Endothelial cell (in vitro differentiated cells): ENCODE data around the gene SERPINE2. TPM values are rescaled to one million over a fixed set of nuclear protein-coding genes. Genes with fewer than 3 reads are reported as not detected.

Experiments used
- DNase-seq: peaks from one replicate; pipeline ENCODE4 v3.0.0; 2021; ENCODE audit warnings: low spot score
- H3K27ac Mint-ChIP-seq: one replicate; pipeline ENCODE4 v1.8.0; 2021; ENCODE audit warnings: mixed read lengths, inconsistent platforms; ENCODE audit not compliant: unreplicated experiment
- H3K27me3 Mint-ChIP-seq: one replicate; pipeline ENCODE4 v1.8.0; 2021; ENCODE audit warnings: mild to moderate bottlenecking, moderate library complexity, mixed read lengths, inconsistent platforms; ENCODE audit not compliant: unreplicated experiment
- H3K36me3 Mint-ChIP-seq: one replicate; pipeline ENCODE4 v1.8.0; 2021; ENCODE audit warnings: mild to moderate bottlenecking, low read depth, mixed read lengths, inconsistent platforms; ENCODE audit not compliant: unreplicated experiment
- H3K4me1 Mint-ChIP-seq: one replicate; pipeline ENCODE4 v1.8.0; 2021; ENCODE audit warnings: mild to moderate bottlenecking, mixed read lengths, inconsistent platforms; ENCODE audit not compliant: unreplicated experiment
- H3K4me3 Mint-ChIP-seq: one replicate; pipeline ENCODE4 v1.8.0; 2021; ENCODE audit warnings: mild to moderate bottlenecking, mixed read lengths, inconsistent platforms; ENCODE audit not compliant: unreplicated experiment
- H3K9me3 Mint-ChIP-seq: one replicate; pipeline ENCODE4 v1.8.0; 2021; ENCODE audit warnings: mixed read lengths, inconsistent platforms; ENCODE audit not compliant: unreplicated experiment
- CTCF ChIP-seq: fragments of 200-600 bp; sonication (generic); IDR thresholded peaks from one replicate; pipeline ENCODE4 v1.5.0; 2021; ENCODE audit warnings: antibody characterized with exemption; ENCODE audit not compliant: unreplicated experiment
- total RNA-seq: library from RNA; stranded (reverse); fragmentation: NEBNext Ultra II Directional; extraction: Animal tissue kit (Norgen Biotek cat#: 25700); gene quantifications from one replicate; pipeline ENCODE4 v1.2.1, GENCODE V29; 2021; ENCODE audit not compliant: unreplicated experiment

Gene SERPINE2
- total RNA-seq, 1 donor from 2014 or later = 40.4 TPM

DNA sequence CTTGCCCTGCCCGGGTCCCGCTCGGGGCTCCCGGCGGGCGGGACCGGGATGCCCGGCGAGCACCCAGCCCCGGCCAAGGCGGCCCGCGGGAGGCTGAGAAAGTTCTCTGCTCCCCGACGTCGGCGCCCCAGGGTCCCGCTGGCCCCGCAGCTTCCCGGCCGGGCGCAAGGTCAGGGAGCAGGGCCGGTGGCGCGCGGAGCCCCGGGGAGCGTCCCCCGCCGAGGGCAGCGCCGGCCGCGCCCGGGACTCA, 331 bp downstream of the SERPINE2 start:
- peaks cover 11% of the 10 kb centered on the region for H3K4me1 Mint-ChIP-seq
- no peaks in the 10 kb centered on the region for H3K36me3 Mint-ChIP-seq
- no peak overlapping the region for H3K4me3 Mint-ChIP-seq
- H3K27ac Mint-ChIP-seq = no peak overlapping the region
- TF ChIP-seq CTCF = no peak
- DNase-seq = no peak
- H3K27me3 Mint-ChIP-seq = peaks cover 13% of the 10 kb centered on the region
- no peaks in the 10 kb centered on the region for H3K9me3 Mint-ChIP-seq

- H3K27me3 Mint-ChIP-seq = peaks cover 12% of the 10 kb centered on the region
- H3K4me1 Mint-ChIP-seq = peaks cover 11% of the 10 kb centered on the region
- no peak for TF ChIP-seq CTCF
- H3K36me3 Mint-ChIP-seq = no peaks in the 10 kb centered on the region
- no peak overlapping the region for H3K27ac Mint-ChIP-seq
- H3K9me3 Mint-ChIP-seq = no peaks in the 10 kb centered on the region
- peak; percentile 51 for DNase-seq
- peak overlapping the region; percentile 93 for H3K4me3 Mint-ChIP-seq
Observed at GRCh38 chr2:224038049-224038829, 847 bp downstream of the SERPINE2 start.

GRCh38 chr2:224036731-224037361, 2.2 kb downstream of the SERPINE2 start:
- Mint-ChIP-seq H3K4me1 (peaks cover 11% of the 10 kb centered on the region), H3K9me3 (no peaks in the 10 kb centered on the region), H3K36me3 (no peaks in the 10 kb centered on the region), H3K27ac (no peak overlapping the region), H3K27me3 (peaks cover 8% of the 10 kb centered on the region), H3K4me3 (no peak overlapping the region)
- no peak for TF ChIP-seq CTCF
- DNase-seq = no peak

DNA sequence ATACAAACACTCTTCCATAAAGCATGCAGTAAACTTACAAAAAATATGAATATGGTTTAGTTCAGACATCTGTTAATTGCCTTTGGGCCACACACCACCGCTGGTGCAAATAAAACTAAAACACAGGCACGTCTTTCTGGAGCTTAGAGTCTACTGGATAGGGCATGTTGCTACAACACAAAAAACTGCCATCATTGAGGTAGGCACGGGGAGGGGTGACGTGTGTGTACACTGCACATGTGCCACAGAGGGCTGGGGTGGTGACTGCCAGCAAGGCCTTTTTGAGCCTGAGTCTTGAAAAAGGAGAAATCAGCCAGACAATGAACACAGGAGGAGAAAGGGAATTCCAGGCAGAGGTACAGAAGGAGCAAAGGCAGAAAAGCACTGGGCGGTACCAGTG, 5.1 kb downstream of the SERPINE2 start:
- no peaks in the 10 kb centered on the region for H3K9me3 Mint-ChIP-seq
- TF ChIP-seq CTCF = no peak
- H3K4me1 Mint-ChIP-seq = peaks cover 8% of the 10 kb centered on the region

DNA sequence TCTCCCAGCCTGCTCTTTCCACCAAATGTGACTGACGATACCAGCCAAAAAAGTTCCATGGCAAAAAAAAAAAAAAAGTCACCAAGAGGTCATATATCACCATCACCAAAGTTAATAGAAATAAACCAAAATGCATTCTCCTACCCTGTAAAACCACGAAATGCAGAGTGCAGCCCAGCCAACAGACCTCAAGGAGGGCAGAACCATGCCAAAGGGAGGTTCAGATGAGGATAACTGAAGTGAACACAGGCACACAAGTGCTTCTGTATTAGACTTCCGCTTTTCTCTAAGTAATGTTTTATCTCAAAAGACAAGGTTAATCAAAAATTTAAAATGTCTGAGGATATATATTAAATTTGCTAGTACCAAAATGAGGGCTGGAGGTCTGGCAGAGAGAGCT, 5.5 kb downstream of the SERPINE2 start:
- Mint-ChIP-seq H3K27ac (no peak overlapping the region), H3K36me3 (no peaks in the 10 kb centered on the region), H3K4me3 (no peak overlapping the region), H3K9me3 (no peaks in the 10 kb centered on the region), H3K4me1 (peaks cover 8% of the 10 kb centered on the region), H3K27me3 (peaks cover 4% of the 10 kb centered on the region)
- no peak for TF ChIP-seq CTCF
- no peak for DNase-seq

More for the DNA sequence above, 5.1 kb downstream of the SERPINE2 start:
- Mint-ChIP-seq H3K4me3 (no peak overlapping the region), H3K27ac (no peak overlapping the region), H3K36me3 (no peaks in the 10 kb centered on the region), H3K27me3 (peaks cover 4% of the 10 kb centered on the region)
- DNase-seq = no peak
